Aorta (tissue), 5 donors: ENCODE data around the gene CACNA2D4. TPM values are rescaled to one million over a fixed set of nuclear protein-coding genes. Genes with fewer than 3 reads are reported as not detected.

ENCODE experiments used
- ATAC-seq: fragments of 200-7000 bp; cut with Tn5 transposase; one replicate; pipeline ENCODE4 v1.9.1; 2022; ENCODE audit warnings: moderate library complexity; ENCODE audit not compliant: low FRiP score
- DNase-seq, 2 donors: peaks; one replicate each; pipeline ENCODE4 v3.0.0-alpha.2; 2020
- H3K27ac ChIP-seq, 2 donors: one replicate each; pipeline ENCODE4 v1.5.1; 2013; ENCODE audit warnings: low read length in 2 of 2, mild to moderate bottlenecking in 2 of 2, moderate library complexity in 2 of 2, control low read depth in 1 of 2, inconsistent platforms in 1 of 2, low read depth in 1 of 2
- H3K27me3 ChIP-seq, 2 donors: one replicate each; pipeline ENCODE4 v1.6.1; 2013; ENCODE audit warnings: control low read depth in 1 of 2, low read length in 1 of 2, mild to moderate bottlenecking in 1 of 2, moderate library complexity in 1 of 2; ENCODE audit not compliant: insufficient read depth in 2 of 2, control insufficient read depth in 1 of 2
- H3K36me3 ChIP-seq, 2 donors: one replicate each; pipeline ENCODE4 v1.6.1; 2013; ENCODE audit warnings: control low read depth in 1 of 2, low read length in 1 of 2, mild to moderate bottlenecking in 1 of 2; ENCODE audit not compliant: insufficient read depth in 2 of 2, control insufficient read depth in 1 of 2
- H3K4me1 ChIP-seq, 2 donors: one replicate each; pipeline ENCODE4 v1.6.1; 2013; ENCODE audit warnings: low read length in 2 of 2, control low read depth in 1 of 2, mild to moderate bottlenecking in 1 of 2, moderate library complexity in 1 of 2; ENCODE audit not compliant: insufficient read depth in 2 of 2, control insufficient read depth in 1 of 2
- H3K4me3 ChIP-seq, 2 donors: one replicate each; pipeline ENCODE4 v1.5.1; 2013; ENCODE audit warnings: low read length in 2 of 2, control low read depth in 1 of 2, mild to moderate bottlenecking in 1 of 2
- H3K9me3 ChIP-seq: one replicate; pipeline ENCODE4 v1.6.1; 2013; ENCODE audit warnings: mild to moderate bottlenecking, low read length; ENCODE audit not compliant: control insufficient read depth
- WGBS, 2 donors: extraction: QIAGEN DNeasy Blood & Tissue Kit; methylation state at CpG; one replicate each; pipeline ENCODE4 v1.1.7; 2013; 5-methylcytosine and 5-hydroxymethylcytosine counted together
- intact Hi-C, 2 donors: fragments of 100-400 bp; cut with DNase I; formaldehyde crosslinking; loops; one replicate each; pipeline versions ENCODE4 v1.14.2 to v1.15.0; 2022
- polyA plus RNA-seq, 2 donors: library from polyadenylated mRNA; stranded (reverse); fragments of 200-250 nt; gene quantifications; one replicate each; pipeline ENCODE4 v1.2.3, GENCODE V29; 2013
- total RNA-seq, 2 donors: library from RNA; stranded (reverse); fragmentation: NEBNext Ultra II Directional; extraction: Animal tissue kit (Norgen Biotek cat#: 25700); gene quantifications; one replicate each; pipeline ENCODE4 v1.2.1, GENCODE V29; 2021
- donor health status: healthy with polysubstance abuse.
- donor health status: Bipolar disorder and iron deficiency.
- donor health status: DM: no; HTN: no; CAD: no.
- donor health status: DM: no; HTN: no; CAD: no.
- donor health status: DM: yes; HTN: yes; CAD: no.

CACNA2D4 gene
- total and polyA plus RNA-seq, 4 donors = 0.88 to 9.7 (median 4.6) TPM

DNA sequence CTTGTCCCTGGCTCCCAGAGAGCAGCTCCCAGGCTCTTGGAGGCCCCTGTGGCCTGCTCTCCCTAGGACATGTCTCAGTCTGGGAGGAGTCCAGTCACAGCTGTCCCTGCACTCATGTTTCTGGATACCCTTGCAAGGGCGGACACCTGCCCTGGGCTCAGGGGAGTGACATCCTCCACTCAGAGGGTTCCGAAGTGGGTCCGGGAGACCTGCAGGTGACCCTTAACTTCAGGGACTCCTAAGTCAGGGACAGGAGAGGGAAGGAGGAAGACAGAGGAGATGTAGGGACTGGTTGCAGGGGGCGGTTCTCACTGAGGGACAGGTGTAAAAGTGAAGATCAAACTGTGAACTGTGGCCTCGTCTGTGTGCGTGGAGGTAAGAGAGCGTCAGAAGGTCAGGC is 37.6 kb downstream of the CACNA2D4 start:
- intact Hi-C loops = no loop called here
- Histone ChIP-seq H3K4me1 (no peaks in the 10 kb centered on the region), H3K27me3 (no peaks in the 10 kb centered on the region), H3K27ac (no peak overlapping the region), H3K9me3 (no peaks in the 10 kb centered on the region), H3K36me3 (no peaks in the 10 kb centered on the region), H3K4me3 (no peak overlapping the region)
- WGBS, 2 donors = 98% methylated on average over 7 of the region's 7 CpGs
- DNase-seq = no peak
- ATAC-seq = no peak

- 87 to 92% methylated on average over 18 of the region's 18 CpGs for WGBS, 2 donors
These were observed 38.2 kb downstream of the CACNA2D4 start for GRCh38 chr12:1880153-1880845.

GRCh38 chr12:1879633-1880032 is 38.8 kb downstream of the CACNA2D4 start:
- DNase-seq (no peak), ATAC-seq (no peak)
- no peaks in the 10 kb centered on the region for H3K4me1 ChIP-seq
- no peaks in the 10 kb centered on the region for H3K36me3 ChIP-seq
- H3K27ac ChIP-seq = no peak overlapping the region
- no peak overlapping the region for H3K4me3 ChIP-seq
- no peaks in the 10 kb centered on the region for H3K9me3 ChIP-seq
- no peaks in the 10 kb centered on the region for H3K27me3 ChIP-seq
- intact Hi-C loops = no loop called here
- 95 to 96% methylated on average over 10 of the region's 10 CpGs for WGBS, 2 donors

More at GRCh38 chr12:1880153-1880845, 38.2 kb downstream of the CACNA2D4 start:
- Histone ChIP-seq H3K4me3 (no peak overlapping the region), H3K27me3 (no peaks in the 10 kb centered on the region), H3K36me3 (no peaks in the 10 kb centered on the region), H3K4me1 (no peaks in the 10 kb centered on the region), H3K27ac (no peak overlapping the region), H3K9me3 (no peaks in the 10 kb centered on the region)
- DNase-seq = no peak
- no peak for ATAC-seq
- intact Hi-C loops = no loop called here

- Histone ChIP-seq H3K4me3 (no peak overlapping the region), H3K36me3 (no peaks in the 10 kb centered on the region), H3K27me3 (peaks cover 0 to under 1% of the 10 kb centered on the region in 2 donors), H3K4me1 (no peaks in the 10 kb centered on the region), H3K9me3 (no peaks in the 10 kb centered on the region), H3K27ac (no peak overlapping the region)
- no peak for DNase-seq
- no peak for ATAC-seq
- whole genome bisulfite sequencing, 2 donors = 91 to 93% methylated on average over 5 of the region's 5 CpGs
- intact Hi-C loops = no loop called here
These were observed 39.8 kb downstream of the CACNA2D4 start for GRCh38 chr12:1878695-1879094.

DNA sequence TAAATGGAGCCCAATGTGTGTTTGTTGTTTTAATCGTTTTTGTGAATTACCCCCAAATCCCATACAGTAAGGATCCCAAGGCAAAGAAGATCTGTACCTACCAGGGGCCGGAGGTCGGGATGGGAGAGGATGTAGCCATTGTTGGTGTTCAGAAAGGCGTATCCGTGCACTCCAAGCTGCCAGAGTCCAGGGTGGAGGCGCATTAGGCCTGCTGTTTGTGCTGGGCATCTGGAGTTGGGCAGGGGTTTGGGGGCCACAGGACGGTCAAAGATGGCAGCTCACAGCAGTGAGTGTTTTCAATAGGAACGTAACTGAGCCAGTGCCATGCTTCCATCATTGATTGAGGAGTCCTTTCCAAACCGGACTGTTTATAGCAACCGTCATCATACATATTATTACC is 40.2 kb downstream of the CACNA2D4 start:
- no peaks in the 10 kb centered on the region for H3K4me1 ChIP-seq
- H3K9me3 ChIP-seq = no peaks in the 10 kb centered on the region
- no peak for DNase-seq
- ATAC-seq = no peak
- no peak overlapping the region for H3K27ac ChIP-seq
- H3K36me3 ChIP-seq = no peaks in the 10 kb centered on the region
- peaks cover 0 to 2% of the 10 kb centered on the region in 2 donors for H3K27me3 ChIP-seq
- intact Hi-C loops = no loop called here
- H3K4me3 ChIP-seq = no peak overlapping the region
- 93 to 94% methylated on average over 10 of the region's 10 CpGs for WGBS, 2 donors

DNA sequence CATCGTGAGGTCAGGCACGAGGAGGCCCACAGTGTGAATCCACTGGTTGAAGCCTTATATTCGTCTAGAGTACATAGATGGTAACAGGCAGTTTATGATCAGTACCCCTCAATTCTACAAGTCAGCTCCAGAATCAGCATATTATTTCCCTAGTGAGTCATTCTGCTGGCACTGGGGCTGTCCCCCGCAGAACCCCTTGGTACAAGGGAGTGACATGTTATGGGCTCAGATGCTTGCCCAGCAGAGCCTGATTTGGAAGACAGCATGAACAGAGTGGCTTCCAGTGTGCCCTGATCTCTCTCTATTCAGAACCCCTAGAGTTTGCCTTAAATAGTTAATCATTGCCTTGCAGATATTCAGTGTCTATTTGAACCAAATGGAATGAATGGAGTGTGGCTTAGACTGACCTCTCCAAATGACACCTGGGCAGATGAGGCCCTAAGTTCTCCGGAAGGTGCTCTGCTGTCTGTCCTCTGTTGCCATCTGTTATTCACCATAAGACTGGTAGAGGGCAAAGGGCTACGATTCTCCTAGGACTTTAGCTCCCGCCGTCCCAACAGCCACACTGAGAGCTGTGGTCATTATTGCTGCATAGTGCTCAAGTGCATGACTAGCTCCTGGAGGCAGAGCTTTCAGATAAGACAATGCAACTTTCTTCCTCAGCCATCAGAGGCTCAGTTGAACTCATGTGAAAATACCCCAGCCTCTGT is 41.1 kb downstream of the CACNA2D4 start:
- no peak overlapping the region for H3K27ac ChIP-seq
- ATAC-seq (no peak), DNase-seq (no peak)
- H3K4me3 ChIP-seq = no peak overlapping the region
- no peaks in the 10 kb centered on the region for H3K9me3 ChIP-seq
- no peaks in the 10 kb centered on the region for H3K4me1 ChIP-seq
- intact Hi-C loops = no loop called here
- peaks cover 0 to 2% of the 10 kb centered on the region in 2 donors for H3K27me3 ChIP-seq
- no peaks in the 10 kb centered on the region for H3K36me3 ChIP-seq
- WGBS, 2 donors = 91% methylated on average over 8 of the region's 8 CpGs

DNA sequence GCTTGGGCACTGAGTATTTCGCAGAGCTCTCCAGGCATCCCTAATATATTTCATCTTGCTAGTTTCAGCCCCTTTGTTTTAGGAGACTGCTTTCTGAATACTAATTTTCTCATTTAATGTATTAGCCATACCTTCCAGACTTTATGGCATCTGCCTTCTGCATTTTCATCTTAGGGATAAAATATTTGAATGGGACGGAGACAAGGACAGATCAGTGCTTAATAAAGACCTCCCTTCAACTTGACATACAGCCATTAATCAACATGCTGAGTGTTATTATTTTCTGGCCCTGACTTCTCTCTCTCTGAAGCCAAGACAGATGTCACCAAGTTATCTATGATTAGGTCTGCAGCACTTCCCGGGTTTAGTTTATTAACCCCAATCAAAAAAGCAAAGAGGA is 42.4 kb downstream of the CACNA2D4 start:
- DNase-seq (no peak), ATAC-seq (no peak)
- H3K27ac ChIP-seq = no peak overlapping the region
- intact Hi-C loops = no loop called here
- H3K9me3 ChIP-seq = no peaks in the 10 kb centered on the region
- H3K4me3 ChIP-seq = no peak overlapping the region
- H3K36me3 ChIP-seq = no peaks in the 10 kb centered on the region
- H3K4me1 ChIP-seq = no peaks in the 10 kb centered on the region
- WGBS, 2 donors = 77% methylated on average over 3 of the region's 3 CpGs
- peaks cover 0 to 2% of the 10 kb centered on the region in 2 donors for H3K27me3 ChIP-seq

DNA sequence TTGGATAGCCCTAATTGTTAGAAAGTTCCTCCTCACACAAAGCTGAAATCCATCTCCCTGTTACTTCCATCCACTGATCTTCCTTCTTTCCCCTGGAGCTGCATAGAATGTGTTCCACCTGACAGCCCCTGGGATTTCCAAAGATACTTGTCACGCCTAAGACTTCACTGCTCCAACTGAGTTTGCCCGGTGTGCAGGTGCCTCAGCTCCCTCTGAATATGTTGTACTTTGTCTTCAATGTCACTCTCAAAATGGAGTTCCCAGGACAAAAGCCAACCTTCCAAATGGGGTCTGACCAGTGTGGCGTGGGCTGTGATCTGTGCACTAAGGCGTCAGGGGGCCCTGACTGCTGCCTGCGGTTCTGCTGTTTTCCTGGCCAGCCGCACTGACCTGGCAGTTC is 42.8 kb downstream of the CACNA2D4 start:
- WGBS, 2 donors = 70 to 86% methylated on average over 6 of the region's 6 CpGs

More for the DNA sequence above, 42.8 kb downstream of the CACNA2D4 start:
- Histone ChIP-seq H3K36me3 (no peaks in the 10 kb centered on the region), H3K9me3 (no peaks in the 10 kb centered on the region), H3K27me3 (peaks cover 0 to 2% of the 10 kb centered on the region in 2 donors), H3K4me1 (no peaks in the 10 kb centered on the region), H3K27ac (no peak overlapping the region), H3K4me3 (no peak overlapping the region)
- ATAC-seq (no peak), DNase-seq (no peak)
- intact Hi-C loops = no loop called here
